ENCODE data around the gene ADGRG3.

Gene ADGRG3

DNA sequence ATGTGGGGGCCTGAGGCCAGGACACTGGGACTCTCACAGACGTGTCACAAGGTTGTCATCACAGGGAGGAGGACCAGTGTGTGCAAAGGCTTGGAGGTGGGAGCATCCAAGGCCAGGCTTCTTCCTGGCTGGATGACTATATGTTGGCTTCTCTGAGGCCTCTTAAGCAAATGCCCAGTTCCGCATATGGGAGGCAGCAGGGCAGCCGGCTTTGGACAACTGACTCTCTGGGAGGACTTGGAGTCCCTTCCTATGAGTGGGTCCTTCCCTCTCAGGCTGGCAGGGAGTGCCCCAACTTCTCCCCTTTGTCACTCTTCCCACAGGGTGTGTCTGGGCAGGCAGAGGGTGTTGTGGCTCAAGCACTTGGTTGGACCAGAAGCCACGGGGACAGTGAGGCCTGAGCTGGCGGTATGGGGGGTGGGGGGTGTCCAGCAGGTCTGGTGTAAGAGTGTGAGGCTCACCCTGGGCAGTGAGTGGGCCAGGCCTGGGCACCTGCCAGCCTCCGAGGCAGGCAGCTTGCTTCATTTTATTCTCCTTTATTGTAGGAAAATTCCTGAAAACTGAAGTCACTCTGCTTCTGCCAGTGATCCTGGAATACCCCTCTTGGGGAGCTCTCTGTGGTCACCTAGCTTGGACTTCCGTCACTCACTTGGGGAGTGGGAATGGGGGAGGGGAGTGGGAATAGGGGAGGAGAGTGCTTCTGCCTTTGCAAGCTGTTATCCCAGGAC lies 24.8 kb upstream of the ADGRG3 start:
- Histone ChIP-seq H3K4me1 (ENCODE audit: control insufficient read depth, insufficient read depth, low read length) (peaks cover 23% of the 10 kb centered on the region), H3K27me3 (replicated peaks; ENCODE audit: control insufficient read depth, insufficient read depth, low read length) (no peaks in the 10 kb centered on the region), H3K36me3 (ENCODE audit: control insufficient read depth, insufficient read depth, low read length, severe bottlenecking) (no peaks in the 10 kb centered on the region), H3K4me3 (ENCODE audit: low read length) (no peak overlapping the region), H3K9me3 (ENCODE audit: control insufficient read depth, low read length) (no peaks in the 10 kb centered on the region), H3K9ac (ENCODE audit: low read length) (peak overlapping the region; percentile 33)
- DNase-seq (ENCODE audit: low read depth), result peak; percentile 40

- no peak overlapping the region for H3K9ac ChIP-seq (ENCODE audit: low read length)
- DNase-seq (ENCODE audit: low read depth), result no peak
- H3K4me1 ChIP-seq (ENCODE audit: control insufficient read depth, insufficient read depth, low read length), result peaks cover 21% of the 10 kb centered on the region
- no peaks in the 10 kb centered on the region for H3K36me3 ChIP-seq (ENCODE audit: control insufficient read depth, insufficient read depth, low read length, severe bottlenecking)
- H3K9me3 ChIP-seq (ENCODE audit: control insufficient read depth, low read length), result no peaks in the 10 kb centered on the region
- no peaks in the 10 kb centered on the region for H3K27me3 ChIP-seq (replicated peaks; ENCODE audit: control insufficient read depth, insufficient read depth, low read length)
- no peak overlapping the region for H3K4me3 ChIP-seq (ENCODE audit: low read length)
Observed at GRCh38 chr16:57643910-57644309, 24.2 kb upstream of the ADGRG3 start.

DNA sequence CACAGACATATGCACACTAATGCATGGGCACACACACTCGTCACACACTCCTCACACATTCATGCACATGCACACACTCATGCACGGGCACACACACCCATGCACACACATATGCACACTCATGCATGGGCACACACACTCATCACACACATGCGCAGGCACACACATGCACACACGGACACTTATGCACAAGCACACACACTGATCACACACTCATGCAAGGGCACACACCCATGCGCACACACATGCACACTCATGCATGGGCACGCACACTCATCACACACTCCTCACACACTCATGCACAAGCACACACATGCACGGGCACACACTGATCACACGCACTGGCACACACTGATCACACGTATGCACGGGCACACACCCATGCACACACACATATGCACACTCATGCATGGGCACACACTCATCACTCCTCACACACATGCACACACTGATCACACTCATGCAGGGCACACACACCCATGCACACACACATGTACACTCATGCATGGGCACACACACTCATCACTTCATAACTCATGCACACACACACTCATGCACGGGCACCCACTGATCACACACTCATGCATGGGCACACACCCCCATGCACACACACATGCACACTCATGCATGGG lies 23.6 kb upstream of the ADGRG3 start:
- Histone ChIP-seq H3K9ac (ENCODE audit: low read length) (no peak overlapping the region), H3K9me3 (ENCODE audit: control insufficient read depth, low read length) (no peaks in the 10 kb centered on the region), H3K27me3 (replicated peaks; ENCODE audit: control insufficient read depth, insufficient read depth, low read length) (no peaks in the 10 kb centered on the region), H3K36me3 (ENCODE audit: control insufficient read depth, insufficient read depth, low read length, severe bottlenecking) (no peaks in the 10 kb centered on the region), H3K4me3 (ENCODE audit: low read length) (no peak overlapping the region), H3K4me1 (ENCODE audit: control insufficient read depth, insufficient read depth, low read length) (peaks cover 21% of the 10 kb centered on the region)
- no peak for DNase-seq (ENCODE audit: low read depth)

GRCh38 chr16:57645169-57645568 lies 22.9 kb upstream of the ADGRG3 start:
- DNase-seq (ENCODE audit: low read depth), result no peak
- peaks cover 21% of the 10 kb centered on the region for H3K4me1 ChIP-seq (ENCODE audit: control insufficient read depth, insufficient read depth, low read length)
- no peak overlapping the region for H3K4me3 ChIP-seq (ENCODE audit: low read length)
- no peak overlapping the region for H3K9ac ChIP-seq (ENCODE audit: low read length)
- no peaks in the 10 kb centered on the region for H3K9me3 ChIP-seq (ENCODE audit: control insufficient read depth, low read length)
- no peaks in the 10 kb centered on the region for H3K27me3 ChIP-seq (replicated peaks; ENCODE audit: control insufficient read depth, insufficient read depth, low read length)
- no peaks in the 10 kb centered on the region for H3K36me3 ChIP-seq (ENCODE audit: control insufficient read depth, insufficient read depth, low read length, severe bottlenecking)

GRCh38 chr16:57645691-57646387 lies 22.3 kb upstream of the ADGRG3 start:
- H3K4me3 ChIP-seq (ENCODE audit: low read length), result no peak overlapping the region
- DNase-seq (ENCODE audit: low read depth), result peak; percentile 15
- no peak overlapping the region for H3K9ac ChIP-seq (ENCODE audit: low read length)
- peaks cover 21% of the 10 kb centered on the region for H3K4me1 ChIP-seq (ENCODE audit: control insufficient read depth, insufficient read depth, low read length)
- no peaks in the 10 kb centered on the region for H3K9me3 ChIP-seq (ENCODE audit: control insufficient read depth, low read length)
- no peaks in the 10 kb centered on the region for H3K27me3 ChIP-seq (replicated peaks; ENCODE audit: control insufficient read depth, insufficient read depth, low read length)
- no peaks in the 10 kb centered on the region for H3K36me3 ChIP-seq (ENCODE audit: control insufficient read depth, insufficient read depth, low read length, severe bottlenecking)

- no peak for DNase-seq (ENCODE audit: low read depth)
- Histone ChIP-seq H3K4me3 (ENCODE audit: low read length) (no peak overlapping the region), H3K9ac (ENCODE audit: low read length) (no peak overlapping the region)
Observed at GRCh38 chr16:57646388-57647039, 21.6 kb upstream of the ADGRG3 start.

GRCh38 chr16:57647136-57647875 lies 20.8 kb upstream of the ADGRG3 start:
- peaks cover 21% of the 10 kb centered on the region for H3K4me1 ChIP-seq (ENCODE audit: control insufficient read depth, insufficient read depth, low read length)
- H3K27me3 ChIP-seq (replicated peaks; ENCODE audit: control insufficient read depth, insufficient read depth, low read length), result no peaks in the 10 kb centered on the region
- no peak for DNase-seq (ENCODE audit: low read depth)
- no peaks in the 10 kb centered on the region for H3K9me3 ChIP-seq (ENCODE audit: control insufficient read depth, low read length)
- no peak overlapping the region for H3K9ac ChIP-seq (ENCODE audit: low read length)
- no peaks in the 10 kb centered on the region for H3K36me3 ChIP-seq (ENCODE audit: control insufficient read depth, insufficient read depth, low read length, severe bottlenecking)
- no peak overlapping the region for H3K4me3 ChIP-seq (ENCODE audit: low read length)

More at GRCh38 chr16:57646388-57647039, 21.6 kb upstream of the ADGRG3 start:
- H3K36me3 ChIP-seq (ENCODE audit: control insufficient read depth, insufficient read depth, low read length, severe bottlenecking), result no peaks in the 10 kb centered on the region
- H3K9me3 ChIP-seq (ENCODE audit: control insufficient read depth, low read length), result no peaks in the 10 kb centered on the region
- peaks cover 21% of the 10 kb centered on the region for H3K4me1 ChIP-seq (ENCODE audit: control insufficient read depth, insufficient read depth, low read length)
- H3K27me3 ChIP-seq (replicated peaks; ENCODE audit: control insufficient read depth, insufficient read depth, low read length), result no peaks in the 10 kb centered on the region

- H3K27me3 ChIP-seq (replicated peaks; ENCODE audit: control insufficient read depth, insufficient read depth, low read length), result no peaks in the 10 kb centered on the region
- H3K4me1 ChIP-seq (ENCODE audit: control insufficient read depth, insufficient read depth, low read length), result peaks cover 17% of the 10 kb centered on the region
- H3K36me3 ChIP-seq (ENCODE audit: control insufficient read depth, insufficient read depth, low read length, severe bottlenecking), result no peaks in the 10 kb centered on the region
- no peak for DNase-seq (ENCODE audit: low read depth)
- H3K9ac ChIP-seq (ENCODE audit: low read length), result no peak overlapping the region
- H3K4me3 ChIP-seq (ENCODE audit: low read length), result no peak overlapping the region
- H3K9me3 ChIP-seq (ENCODE audit: control insufficient read depth, low read length), result no peaks in the 10 kb centered on the region
Observed at GRCh38 chr16:57648125-57648524, 20.0 kb upstream of the ADGRG3 start.

- H3K27me3 ChIP-seq (replicated peaks; ENCODE audit: control insufficient read depth, insufficient read depth, low read length), result no peaks in the 10 kb centered on the region
- H3K4me1 ChIP-seq (ENCODE audit: control insufficient read depth, insufficient read depth, low read length), result peaks cover 12% of the 10 kb centered on the region
- H3K4me3 ChIP-seq (ENCODE audit: low read length), result no peak overlapping the region
- DNase-seq (ENCODE audit: low read depth), result peak; percentile 87
- H3K9me3 ChIP-seq (ENCODE audit: control insufficient read depth, low read length), result no peaks in the 10 kb centered on the region
- no peak overlapping the region for H3K9ac ChIP-seq (ENCODE audit: low read length)
- no peaks in the 10 kb centered on the region for H3K36me3 ChIP-seq (ENCODE audit: control insufficient read depth, insufficient read depth, low read length, severe bottlenecking)
Observed at GRCh38 chr16:57648581-57649442, 19.3 kb upstream of the ADGRG3 start.

DNA sequence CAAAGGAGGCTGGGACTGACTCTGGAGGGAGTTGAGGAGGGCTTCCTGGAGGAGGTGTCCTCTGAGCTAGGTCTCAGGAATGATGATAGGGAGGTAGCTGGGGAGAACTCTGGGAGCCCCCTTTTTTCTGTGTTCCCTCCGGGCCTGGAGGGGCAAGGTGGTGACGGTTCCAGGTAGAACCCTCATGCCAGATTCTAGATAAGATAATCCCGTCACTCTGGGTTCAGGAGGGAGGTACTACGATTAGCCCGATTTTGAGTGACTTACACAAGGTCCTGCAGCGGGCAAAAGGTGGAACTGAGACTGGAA lies 18.7 kb upstream of the ADGRG3 start:
- Histone ChIP-seq H3K4me3 (ENCODE audit: low read length) (no peak overlapping the region), H3K36me3 (ENCODE audit: control insufficient read depth, insufficient read depth, low read length, severe bottlenecking) (no peaks in the 10 kb centered on the region), H3K9ac (ENCODE audit: low read length) (no peak overlapping the region), H3K27me3 (replicated peaks; ENCODE audit: control insufficient read depth, insufficient read depth, low read length) (no peaks in the 10 kb centered on the region), H3K4me1 (ENCODE audit: control insufficient read depth, insufficient read depth, low read length) (peaks cover 12% of the 10 kb centered on the region), H3K9me3 (ENCODE audit: control insufficient read depth, low read length) (no peaks in the 10 kb centered on the region)
- DNase-seq (ENCODE audit: low read depth), result no peak
